ENCODE measurements around the gene GID8. TPM values are rescaled to one million over a fixed set of nuclear protein-coding genes. Genes with fewer than 3 reads are reported as not detected.

GID8 gene
- total and polyA plus RNA-seq, 9 of the 15 experiments (the other 6 are each of a cell fraction or from before 2014, with no cell fraction given): 7.5 to 31.6 (median 22.2) TPM

- TF ChIP-seq ZFP30 (CRISPR knock-in tag; IDR thresholded peaks at IDR 0.05; ENCODE audit: borderline replicate concordance) (no peak), NUFIP1 (IDR thresholded peaks at IDR 0.05; ENCODE audit: partially characterized antibody) (no peak), THRA (IDR thresholded peaks at IDR 0.05) (no peak), SIN3A (IDR thresholded peaks at IDR 0.05; ENCODE audit: borderline replicate concordance in 2 of 2, control insufficient read depth in 1 of 2, low read depth in 2 of 2, low read length in 2 of 2) (peak; percentile 70 to 76; a peak in 2 of 4 replicates), IRF2 (CRISPR knock-in tag; IDR thresholded peaks at IDR 0.05) (0 out of 2 replicates have a peak, but pooled peaks have one; percentile 45), SFPQ (IDR thresholded peaks at IDR 0.05; ENCODE audit: low read depth, low read length) (no peak), MYC (IDR thresholded peaks at IDR 0.05; ENCODE audit: low read depth, low read length) (peak; percentile 99), MYC (CRISPR knock-in tag; IDR thresholded peaks at IDR 0.05; ENCODE audit: borderline replicate concordance, low read depth) (peak; percentile 91; the same call in 1 of the 2 replicates), ZNF639 (CRISPR knock-in tag; conservative IDR thresholded peaks at IDR 0.05 in 1 of 2, IDR thresholded peaks at IDR 0.05 in 1 of 2) (no peak), KDM4B (IDR thresholded peaks at IDR 0.05; ENCODE audit: borderline replicate concordance in 2 of 2, low read depth in 1 of 2) (peak in 1 of 2 experiments; percentile 81; a peak in 1 of 4 replicates), HDAC3 (IDR thresholded peaks at IDR 0.05; ENCODE audit: borderline replicate concordance, partially characterized antibody) (no peak), JUND (IDR thresholded peaks at IDR 0.05; ENCODE audit: borderline replicate concordance, low read depth, low read length) (peak; percentile 39; the same call in 1 of the 2 replicates), JUND (tag; IDR thresholded peaks at IDR 0.05; ENCODE audit: borderline replicate concordance, low read depth, low read length) (peak; percentile 14; the same call in 1 of the 3 replicates), POLR2G (IDR thresholded peaks at IDR 0.05; ENCODE audit: low read depth, low read length) (peak; percentile 99), ZNF77 (CRISPR knock-in tag; IDR thresholded peaks at IDR 0.05) (no peak), RUNX1 (IDR thresholded peaks at IDR 0.05; ENCODE audit: low read depth) (no peak), NCOR1 (IDR thresholded peaks at IDR 0.05) (0 out of 2 replicates have a peak, but pooled peaks have one; percentile 21), ATF2 (CRISPR knock-in tag; IDR thresholded peaks at IDR 0.05) (no peak), ZKSCAN1 (IDR thresholded peaks at IDR 0.05; ENCODE audit: low read depth, low read length) (peak; percentile 69; the same call in 1 of the 2 replicates), SREBF2 (CRISPR knock-in tag; IDR thresholded peaks at IDR 0.05) (no peak)
Measured at GRCh38 chr20:62937268-62938104, 461 bp upstream of the GID8 start (continued).
